Trophoblast cell (in vitro differentiated cells and primary cell): ENCODE measurements around the gene TRIM10.

ENCODE experiments used
- DNase-seq, 2 donors: peaks; one replicate each; pipeline ENCODE4 v3.0.0-alpha.2; 2016
- H2AFZ ChIP-seq: 2 replicates; pipeline ENCODE4 v1.6.1; 2013; ENCODE audit warnings: low read length, moderate library complexity, mild to moderate bottlenecking; ENCODE audit not compliant: insufficient read depth, poor library complexity
- H2AK5ac ChIP-seq: 2 replicates; pipeline ENCODE4 v1.6.1; 2013; ENCODE audit warnings: mild to moderate bottlenecking, low read length
- H2BK120ac ChIP-seq: 2 replicates; pipeline ENCODE4 v1.6.1; 2013; ENCODE audit warnings: low read length, mild to moderate bottlenecking, moderate library complexity; ENCODE audit not compliant: insufficient read depth, poor library complexity
- H2BK12ac ChIP-seq: 2 replicates; pipeline ENCODE4 v1.6.1; 2013; ENCODE audit warnings: mild to moderate bottlenecking, low read length, moderate library complexity
- H2BK5ac ChIP-seq: 2 replicates; pipeline ENCODE4 v1.6.1; 2013; ENCODE audit warnings: low read length, low read depth, moderate library complexity, mild to moderate bottlenecking; ENCODE audit not compliant: poor library complexity
- H3K14ac ChIP-seq: 2 replicates; pipeline ENCODE4 v1.6.1; 2013; ENCODE audit warnings: mild to moderate bottlenecking, low read length
- H3K18ac ChIP-seq: 2 replicates; pipeline ENCODE4 v1.6.1; 2013; ENCODE audit warnings: mild to moderate bottlenecking, low read length
- H3K23ac ChIP-seq: 2 replicates; pipeline ENCODE4 v1.6.1; 2013; ENCODE audit warnings: low read length
- H3K27ac ChIP-seq: 2 replicates; pipeline ENCODE4 v1.5.1; 2013; ENCODE audit warnings: low read depth, mild to moderate bottlenecking, inconsistent platforms, low read length, moderate library complexity
- H3K27me3 ChIP-seq: 2 replicates; pipeline ENCODE4 v1.6.1; 2013; ENCODE audit warnings: inconsistent platforms, mild to moderate bottlenecking, low read length, moderate library complexity; ENCODE audit not compliant: insufficient read depth
- H3K36me3 ChIP-seq, 2 experiments: 1 replicate in 1 of 2; 2 replicates in 1 of 2; pipeline ENCODE4 v1.6.1; 2013; ENCODE audit warnings: low read length in 2 of 2, mild to moderate bottlenecking in 2 of 2, moderate library complexity in 1 of 2; ENCODE audit not compliant: insufficient read depth in 2 of 2, control insufficient read depth in 1 of 2
- H3K4ac ChIP-seq: 2 replicates; pipeline ENCODE4 v1.6.1; 2013; ENCODE audit warnings: low read depth, mild to moderate bottlenecking, low read length, moderate library complexity
- H3K4me1 ChIP-seq, 2 experiments: 1 replicate in 1 of 2; 2 replicates in 1 of 2; pipeline ENCODE4 v1.6.1; 2013; ENCODE audit warnings: low read length in 2 of 2, mild to moderate bottlenecking in 2 of 2, moderate library complexity in 1 of 2; ENCODE audit not compliant: insufficient read depth in 2 of 2, control insufficient read depth in 1 of 2
- H3K4me2 ChIP-seq: 2 replicates; pipeline ENCODE4 v1.6.1; 2013; ENCODE audit warnings: inconsistent platforms, mild to moderate bottlenecking, low read length, moderate library complexity
- H3K4me3 ChIP-seq: 2 replicates; pipeline ENCODE4 v1.5.1; 2013; ENCODE audit warnings: mild to moderate bottlenecking, low read depth, low read length, inconsistent platforms
- H3K79me1 ChIP-seq: one replicate; pipeline ENCODE4 v1.6.1; 2013; ENCODE audit warnings: low read length
- H3K79me2 ChIP-seq: 2 replicates; pipeline ENCODE4 v1.6.1; 2013; ENCODE audit warnings: low read length, mild to moderate bottlenecking; ENCODE audit not compliant: control insufficient read depth, insufficient read depth, poor library complexity
- H3K9ac ChIP-seq: 2 replicates; pipeline ENCODE4 v1.6.1; 2013; ENCODE audit warnings: mild to moderate bottlenecking, low read length
- H3K9me3 ChIP-seq: 2 replicates; pipeline ENCODE4 v1.6.1; 2013; ENCODE audit warnings: low read depth, mild to moderate bottlenecking, control low read depth, inconsistent platforms, low read length; ENCODE audit not compliant: insufficient read depth
- H4K12ac ChIP-seq: 2 replicates; pipeline ENCODE4 v1.6.1; 2013; ENCODE audit warnings: low read depth, mild to moderate bottlenecking, low read length, moderate library complexity
- H4K8ac ChIP-seq: 2 replicates; pipeline ENCODE4 v1.6.1; 2013; ENCODE audit warnings: low read depth, mild to moderate bottlenecking, low read length, moderate library complexity
- H4K91ac ChIP-seq: one replicate; pipeline ENCODE4 v1.6.1; 2013; ENCODE audit warnings: low read depth, mild to moderate bottlenecking, low read length, moderate library complexity
- WGBS: extraction: QIAGEN DNeasy Blood & Tissue Kit; methylation state at CpG from one replicate; pipeline ENCODE4 v1.1.7; 2013; ENCODE audit warnings: missing lambda C conversion rate; ENCODE audit not compliant: insufficient read length, insufficient coverage; ENCODE audit errors: extremely low coverage; 5-methylcytosine and 5-hydroxymethylcytosine counted together

TRIM10 gene

DNA sequence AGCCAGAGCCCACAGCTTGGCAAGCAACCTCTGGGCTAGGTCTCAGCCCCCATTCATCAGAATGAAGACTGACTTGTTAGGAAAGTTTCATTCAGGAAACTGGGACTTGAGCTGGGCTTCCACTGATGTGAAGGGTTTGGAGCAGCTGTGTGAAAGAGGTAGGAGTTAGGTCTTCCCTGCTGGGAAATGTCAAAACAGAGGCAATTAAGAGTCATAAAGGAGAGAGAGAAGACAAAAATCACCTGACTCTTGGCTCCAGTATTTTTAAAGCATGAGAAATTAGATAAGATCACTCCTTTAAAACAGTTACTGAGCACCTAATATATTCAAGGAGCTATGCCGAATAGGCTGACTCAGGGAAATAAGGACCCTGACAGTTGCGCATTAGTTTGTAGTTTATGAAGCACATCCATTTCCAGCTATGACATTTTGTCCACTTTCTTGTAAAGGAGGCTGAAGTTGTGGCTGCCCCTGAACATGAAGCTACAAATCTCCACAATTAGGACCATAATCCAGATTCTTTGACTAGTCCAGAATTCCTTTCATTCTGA is 29.0 kb downstream of the TRIM10 start:
- H3K4ac ChIP-seq: no peak overlapping the region
- no peak overlapping the region for H4K12ac ChIP-seq
- H2AK5ac ChIP-seq: no peak overlapping the region
- no peak overlapping the region for H4K91ac ChIP-seq
- no peak overlapping the region for H2AFZ ChIP-seq
- no peaks in the 10 kb centered on the region for H3K4me1 ChIP-seq
- no peak overlapping the region for H2BK120ac ChIP-seq
- no peak overlapping the region for H3K4me3 ChIP-seq
- H3K27ac ChIP-seq: no peak overlapping the region
- H2BK5ac ChIP-seq: no peak overlapping the region
- no peaks in the 10 kb centered on the region for H3K79me1 ChIP-seq
- H3K18ac ChIP-seq: no peak overlapping the region
- no peak overlapping the region for H4K8ac ChIP-seq
- no peak overlapping the region for H3K9ac ChIP-seq
- H3K4me2 ChIP-seq: no peak overlapping the region
- H3K14ac ChIP-seq: no peak overlapping the region
- peaks cover 2% of the 10 kb centered on the region for H3K9me3 ChIP-seq
- H3K23ac ChIP-seq: no peak overlapping the region
- DNase-seq: no peak
- H3K27me3 ChIP-seq: peaks cover 12% of the 10 kb centered on the region
- no peaks in the 10 kb centered on the region for H3K36me3 ChIP-seq
- no peaks in the 10 kb centered on the region for H3K79me2 ChIP-seq
- no peak overlapping the region for H2BK12ac ChIP-seq
- no CpG with 5 or more reads among the region's 2 CpGs for WGBS

DNA sequence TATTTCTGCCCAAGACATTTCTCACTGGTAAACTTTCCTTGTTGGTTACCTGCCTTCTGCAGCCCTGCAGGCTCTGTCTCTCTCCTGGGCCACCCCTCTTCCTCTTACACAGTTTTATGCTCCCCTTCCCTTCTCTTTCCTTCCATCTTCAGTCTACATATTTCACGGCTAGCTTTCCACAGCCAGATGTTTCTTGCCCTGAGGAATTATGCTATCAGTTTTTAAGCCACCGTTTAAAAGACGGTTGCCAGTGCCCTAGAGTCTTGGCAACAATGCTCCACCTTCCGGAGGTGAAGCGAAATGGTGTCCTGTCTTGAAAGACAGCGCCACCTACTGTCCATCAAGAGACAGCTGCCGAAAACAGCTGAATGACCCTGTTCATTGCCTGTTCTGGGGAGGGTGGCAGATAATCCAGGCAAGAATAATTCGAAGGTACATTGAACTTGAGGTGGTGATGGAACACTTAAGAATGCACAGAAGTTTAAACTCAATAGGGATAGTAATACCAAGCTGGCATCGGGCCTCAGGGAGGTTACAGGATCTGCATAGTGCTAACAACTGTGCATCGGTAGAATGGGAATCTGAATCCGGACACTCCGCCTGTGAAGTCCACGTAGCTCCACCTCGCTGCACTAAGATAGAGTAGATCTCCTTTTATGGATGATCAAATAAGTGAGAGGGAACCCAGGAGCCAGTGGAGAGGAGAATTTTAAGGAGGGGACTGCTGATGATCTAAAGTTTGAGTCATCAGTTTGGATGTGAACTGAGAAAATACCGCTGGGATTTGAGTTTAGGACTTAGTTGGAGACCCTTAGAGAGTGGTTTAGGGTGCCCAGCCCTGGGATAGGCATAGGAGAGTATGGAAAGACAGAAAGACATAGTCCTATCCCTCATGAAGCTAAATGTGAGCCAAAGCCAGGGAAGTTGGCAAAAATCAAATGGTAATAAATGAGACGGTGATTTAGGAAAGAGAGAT is 29.8 kb downstream of the TRIM10 start:
- H3K9ac ChIP-seq: no peak overlapping the region
- no peak overlapping the region for H3K4ac ChIP-seq
- no peak overlapping the region for H3K27ac ChIP-seq
- no peak overlapping the region for H3K18ac ChIP-seq
- H3K27me3 ChIP-seq: peaks cover 20% of the 10 kb centered on the region
- no peak overlapping the region for H3K4me3 ChIP-seq
- H3K14ac ChIP-seq: no peak overlapping the region
- no peak overlapping the region for H2AK5ac ChIP-seq
- no peak overlapping the region for H4K12ac ChIP-seq
- no peak overlapping the region for H3K4me2 ChIP-seq
- peak; percentile 63 to 88 for DNase-seq
- no peaks in the 10 kb centered on the region for H3K79me2 ChIP-seq
- no peaks in the 10 kb centered on the region for H3K36me3 ChIP-seq
- no peak overlapping the region for H2AFZ ChIP-seq
- no peaks in the 10 kb centered on the region for H3K4me1 ChIP-seq
- H3K23ac ChIP-seq: no peak overlapping the region
- H2BK12ac ChIP-seq: no peak overlapping the region
- no CpG with 5 or more reads among the region's 16 CpGs for WGBS
- H2BK5ac ChIP-seq: no peak overlapping the region
- H4K91ac ChIP-seq: no peak overlapping the region
- H3K9me3 ChIP-seq: peaks cover 2% of the 10 kb centered on the region
- no peak overlapping the region for H2BK120ac ChIP-seq
- no peaks in the 10 kb centered on the region for H3K79me1 ChIP-seq
- H4K8ac ChIP-seq: no peak overlapping the region

DNA sequence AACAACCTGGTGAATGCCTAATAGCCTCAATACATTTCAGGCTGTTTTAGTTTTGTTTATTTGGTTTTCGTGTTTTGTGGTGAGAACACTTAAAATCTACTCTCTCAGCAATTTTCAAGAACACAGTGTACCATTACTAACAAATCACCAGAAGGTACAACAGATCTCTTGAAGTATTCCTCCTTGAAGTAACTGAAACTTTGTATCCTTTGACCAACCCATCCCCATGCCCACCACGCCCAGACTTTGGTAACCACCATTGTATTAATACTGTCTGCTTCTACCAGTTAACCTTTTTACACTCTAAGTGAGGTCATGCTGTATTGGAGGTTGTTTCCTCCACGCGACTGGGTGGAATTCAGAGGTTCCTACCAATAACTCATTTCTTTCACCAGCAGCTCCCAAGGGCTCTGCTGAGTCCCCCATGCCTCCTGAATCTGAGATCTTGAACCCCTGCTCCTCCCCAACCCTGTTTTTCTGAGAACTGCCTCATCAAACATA is 30.8 kb downstream of the TRIM10 start:
- Histone ChIP-seq H2BK5ac (no peak overlapping the region), H4K12ac (no peak overlapping the region), H2BK12ac (no peak overlapping the region), H2AK5ac (no peak overlapping the region), H3K4me2 (no peak overlapping the region), H3K18ac (no peak overlapping the region), H3K27me3 (peaks cover 20% of the 10 kb centered on the region), H3K9me3 (peaks cover 2% of the 10 kb centered on the region), H3K14ac (no peak overlapping the region), H3K9ac (no peak overlapping the region), H4K91ac (no peak overlapping the region), H3K79me2 (no peaks in the 10 kb centered on the region), H3K79me1 (no peaks in the 10 kb centered on the region), H3K4me1 (no peaks in the 10 kb centered on the region), H3K27ac (no peak overlapping the region), H2AFZ (no peak overlapping the region), H3K23ac (no peak overlapping the region), H2BK120ac (no peak overlapping the region), H3K4me3 (no peak overlapping the region), H3K36me3 (no peaks in the 10 kb centered on the region), H4K8ac (no peak overlapping the region), H3K4ac (no peak overlapping the region)
- no CpG with 5 or more reads among the region's 4 CpGs for WGBS
- DNase-seq: no peak

DNA sequence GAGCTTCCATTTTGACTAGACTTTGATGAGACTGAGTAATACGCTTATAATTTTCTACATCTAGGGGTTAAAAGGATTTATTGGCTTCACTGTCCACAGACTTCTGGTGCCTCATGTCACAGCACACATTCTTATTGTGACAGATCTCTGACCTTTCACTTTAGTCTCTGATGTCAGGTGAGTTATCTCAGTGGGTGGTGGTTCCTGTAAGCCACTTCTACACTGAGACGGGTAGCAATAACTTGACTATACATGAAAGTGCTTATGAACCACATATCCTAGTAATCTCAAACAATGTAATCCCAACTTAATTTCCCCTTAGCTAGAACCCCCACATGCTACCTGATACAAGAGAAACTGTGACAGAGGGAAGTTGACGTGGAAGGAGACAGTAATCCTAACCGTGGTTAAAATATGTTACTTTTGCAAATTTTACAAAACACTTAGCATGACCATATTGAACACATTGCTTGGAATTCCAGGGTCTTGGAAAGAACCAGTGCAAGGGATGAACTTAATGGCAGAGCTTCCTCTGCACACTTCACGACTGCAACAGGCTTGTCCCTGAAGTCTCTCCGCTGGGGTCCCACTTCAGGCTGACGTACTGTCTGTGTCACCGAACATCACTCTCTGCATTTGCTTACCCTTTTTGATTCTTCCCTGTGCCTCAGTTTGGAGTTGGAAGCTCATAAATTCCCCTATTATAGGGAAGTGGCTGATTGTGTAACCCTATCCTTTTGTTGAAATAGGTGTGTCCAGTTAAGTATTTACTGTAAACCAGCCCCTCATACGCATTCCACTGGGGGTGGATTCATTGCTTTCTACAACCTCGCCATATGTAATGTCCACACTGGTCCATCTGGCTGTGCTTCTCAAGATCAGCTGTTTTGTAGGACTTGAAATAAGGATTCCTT is 31.5 kb downstream of the TRIM10 start:
- no peak overlapping the region for H3K9ac ChIP-seq
- no peak overlapping the region for H3K18ac ChIP-seq
- no peak overlapping the region for H4K8ac ChIP-seq
- H2AK5ac ChIP-seq: no peak overlapping the region
- no peak overlapping the region for H3K4me3 ChIP-seq
- no peak overlapping the region for H4K12ac ChIP-seq
- DNase-seq: no peak
- H3K23ac ChIP-seq: peak overlapping the region; percentile 44
- no peak overlapping the region for H3K14ac ChIP-seq
- H2BK5ac ChIP-seq: no peak overlapping the region
- peaks cover 2% of the 10 kb centered on the region for H3K9me3 ChIP-seq
- no peak overlapping the region for H3K4me2 ChIP-seq
- no peaks in the 10 kb centered on the region for H3K4me1 ChIP-seq
- no peaks in the 10 kb centered on the region for H3K36me3 ChIP-seq
- WGBS: no CpG with 5 or more reads among the region's 10 CpGs
- no peak overlapping the region for H2BK12ac ChIP-seq
- H3K4ac ChIP-seq: no peak overlapping the region
- H3K27me3 ChIP-seq: peaks cover 20% of the 10 kb centered on the region
- no peak overlapping the region for H2AFZ ChIP-seq
- H3K27ac ChIP-seq: no peak overlapping the region
- H2BK120ac ChIP-seq: no peak overlapping the region
- H3K79me1 ChIP-seq: no peaks in the 10 kb centered on the region
- H3K79me2 ChIP-seq: no peaks in the 10 kb centered on the region
- no peak overlapping the region for H4K91ac ChIP-seq
